Nephron (organoid): Measurements from ENCODE around the gene SYNPR.

Source experiments
- H3K27ac Mint-ChIP-seq, 3 experiments: 2 replicates each; pipeline ENCODE4 v1.8.0; 2020; ENCODE audit warnings: mixed read lengths in 3 of 3, mild to moderate bottlenecking in 2 of 3, moderate library complexity in 1 of 3
- H3K27me3 Mint-ChIP-seq: 2 replicates; pipeline ENCODE4 v1.8.0; 2021; ENCODE audit warnings: low read depth, mild to moderate bottlenecking, moderate library complexity, mixed read lengths
- H3K36me3 Mint-ChIP-seq: 2 replicates; pipeline ENCODE4 v1.8.0; 2020; ENCODE audit warnings: low read depth, mixed read lengths
- H3K4me1 Mint-ChIP-seq: 2 replicates; pipeline ENCODE4 v1.8.0; 2020; ENCODE audit warnings: mixed read lengths
- H3K4me3 Mint-ChIP-seq, 3 experiments: 2 replicates each; pipeline ENCODE4 v1.8.0; 2020; ENCODE audit warnings: mild to moderate bottlenecking in 3 of 3, mixed read lengths in 3 of 3, moderate library complexity in 2 of 3
- H3K9me3 Mint-ChIP-seq: 2 replicates; pipeline ENCODE4 v1.8.0; 2020; ENCODE audit warnings: mixed read lengths
- CTCF ChIP-seq, 3 experiments: fragments of 200-600 bp; sonication (generic); IDR thresholded peaks; one replicate each; pipeline ENCODE4 v1.5.0; 2021; ENCODE audit warnings: antibody characterized with exemption in 3 of 3; ENCODE audit not compliant: unreplicated experiment in 3 of 3

SYNPR gene

GRCh38 chr3:63654931-63655330, 376.8 kb downstream of the SYNPR start:
- Mint-ChIP-seq H3K27ac (no peak overlapping the region), H3K4me1 (no peaks in the 10 kb centered on the region), H3K36me3 (no peaks in the 10 kb centered on the region), H3K27me3 (no peaks in the 10 kb centered on the region), H3K4me3 (no peak overlapping the region), H3K9me3 (peaks cover 4% of the 10 kb centered on the region)
- no peak for TF ChIP-seq CTCF (IDR thresholded peaks at IDR 0.05; ENCODE audit: unreplicated experiment in 3 of 3)

- H3K27ac Mint-ChIP-seq: no peak overlapping the region
- no peak for TF ChIP-seq CTCF (IDR thresholded peaks at IDR 0.05; ENCODE audit: unreplicated experiment in 3 of 3)
- peaks cover 4% of the 10 kb centered on the region for H3K9me3 Mint-ChIP-seq
- H3K27me3 Mint-ChIP-seq: no peaks in the 10 kb centered on the region
- no peak overlapping the region for H3K4me3 Mint-ChIP-seq
- H3K36me3 Mint-ChIP-seq: no peaks in the 10 kb centered on the region
- H3K4me1 Mint-ChIP-seq: no peaks in the 10 kb centered on the region
Observed at GRCh38 chr3:63655519-63655918, 377.4 kb downstream of the SYNPR start.

- no peak overlapping the region for H3K27ac Mint-ChIP-seq
- H3K4me1 Mint-ChIP-seq: no peaks in the 10 kb centered on the region
- no peaks in the 10 kb centered on the region for H3K36me3 Mint-ChIP-seq
- TF ChIP-seq CTCF (IDR thresholded peaks at IDR 0.05; ENCODE audit: unreplicated experiment in 3 of 3): no peak
- no peaks in the 10 kb centered on the region for H3K27me3 Mint-ChIP-seq
- peaks cover 4% of the 10 kb centered on the region for H3K9me3 Mint-ChIP-seq
- H3K4me3 Mint-ChIP-seq: no peak overlapping the region
Observed at GRCh38 chr3:63656786-63657185, 378.7 kb downstream of the SYNPR start.

GRCh38 chr3:63661242-63661641, 383.1 kb downstream of the SYNPR start:
- H3K27ac Mint-ChIP-seq: no peak overlapping the region
- no peaks in the 10 kb centered on the region for H3K36me3 Mint-ChIP-seq
- H3K27me3 Mint-ChIP-seq: peaks cover 3% of the 10 kb centered on the region
- H3K9me3 Mint-ChIP-seq: no peaks in the 10 kb centered on the region
- H3K4me3 Mint-ChIP-seq: no peak overlapping the region
- no peaks in the 10 kb centered on the region for H3K4me1 Mint-ChIP-seq
- TF ChIP-seq CTCF (IDR thresholded peaks at IDR 0.05; ENCODE audit: unreplicated experiment in 3 of 3): peak in 1 of 3 experiments; percentile 15

- no peaks in the 10 kb centered on the region for H3K4me1 Mint-ChIP-seq
- no peaks in the 10 kb centered on the region for H3K36me3 Mint-ChIP-seq
- H3K27me3 Mint-ChIP-seq: peaks cover 3% of the 10 kb centered on the region
- no peak for TF ChIP-seq CTCF (IDR thresholded peaks at IDR 0.05; ENCODE audit: unreplicated experiment in 3 of 3)
- no peak overlapping the region for H3K27ac Mint-ChIP-seq
- no peak overlapping the region for H3K4me3 Mint-ChIP-seq
- no peaks in the 10 kb centered on the region for H3K9me3 Mint-ChIP-seq
Observed at GRCh38 chr3:63662011-63662410, 383.9 kb downstream of the SYNPR start.

GRCh38 chr3:63662500-63662899, 384.4 kb downstream of the SYNPR start:
- Mint-ChIP-seq H3K27me3 (peaks cover 3% of the 10 kb centered on the region), H3K27ac (no peak overlapping the region), H3K4me1 (no peaks in the 10 kb centered on the region), H3K4me3 (no peak overlapping the region), H3K9me3 (no peaks in the 10 kb centered on the region), H3K36me3 (no peaks in the 10 kb centered on the region)
- no peak for TF ChIP-seq CTCF (IDR thresholded peaks at IDR 0.05; ENCODE audit: unreplicated experiment in 3 of 3)
